Fibroblast of lung (primary cell): Measurements from ENCODE around the gene ACBD6. TPM values are rescaled to one million over a fixed set of nuclear protein-coding genes. Genes with fewer than 3 reads are reported as not detected.

Source experiments
- DNase-seq, 2 donors: peaks; one replicate each; pipeline versions ENCODE4 v3.0.0 to v3.0.0-alpha.2; 2010; ENCODE audit warnings: low read depth in 2 of 2
- H2AFZ ChIP-seq: 2 replicates; pipeline ENCODE4 v1.5.1; 2012; ENCODE audit warnings: low read length, control low read depth, inconsistent platforms
- H3K27ac ChIP-seq: 2 replicates; pipeline ENCODE4 v1.5.1; 2011; ENCODE audit warnings: low read length, control low read depth; ENCODE audit not compliant: insufficient read depth
- H3K27me3 ChIP-seq: 2 replicates; pipeline ENCODE4 v1.5.1; 2011; ENCODE audit warnings: mild to moderate bottlenecking, low read length; ENCODE audit not compliant: control insufficient read depth, insufficient read depth
- H3K36me3 ChIP-seq: 2 replicates; pipeline ENCODE4 v1.5.1; 2011; ENCODE audit warnings: low read length; ENCODE audit not compliant: control insufficient read depth, insufficient read depth
- H3K4me1 ChIP-seq: 2 replicates; pipeline ENCODE4 v1.5.1; 2011; ENCODE audit warnings: low read length; ENCODE audit not compliant: control insufficient read depth, insufficient read depth; ENCODE audit errors: extremely low read depth
- H3K4me2 ChIP-seq: 2 replicates; pipeline ENCODE4 v1.5.1; 2011; ENCODE audit warnings: low read length, control low read depth; ENCODE audit not compliant: insufficient read depth; ENCODE audit errors: extremely low read depth
- H3K4me3 ChIP-seq, 4 experiments: fragments of 200-600 bp in 1 of 4; sonication (generic) in 1 of 4; replicated peaks in 1 of 4; 2 replicates each; pipeline ENCODE4 v1.5.1; 2011 to 2016; ENCODE audit warnings: low read length in 4 of 4, low read depth in 3 of 4, mild to moderate bottlenecking in 3 of 4, control low read depth in 2 of 4, inconsistent platforms in 1 of 4, mixed read lengths in 1 of 4; ENCODE audit not compliant: insufficient read depth in 1 of 4; ENCODE audit errors: control extremely low read depth in 1 of 4
- H3K79me2 ChIP-seq: 2 replicates; pipeline ENCODE4 v1.5.1; 2012; ENCODE audit warnings: mild to moderate bottlenecking, low read length, inconsistent platforms; ENCODE audit not compliant: control insufficient read depth, insufficient read depth
- H3K9ac ChIP-seq: 2 replicates; pipeline ENCODE4 v1.5.1; 2011; ENCODE audit warnings: mild to moderate bottlenecking, low read length, control low read depth; ENCODE audit not compliant: insufficient read depth
- H3K9me3 ChIP-seq: 2 replicates; pipeline ENCODE4 v1.5.1; 2012; ENCODE audit warnings: low read depth, low read length; ENCODE audit not compliant: control insufficient read depth, insufficient read depth
- H4K20me1 ChIP-seq: 2 replicates; pipeline ENCODE4 v1.5.1; 2011; ENCODE audit warnings: low read length; ENCODE audit not compliant: control insufficient read depth, insufficient read depth; ENCODE audit errors: extremely low read depth
- EZH2 ChIP-seq: IDR thresholded peaks from 2 replicates; pipeline ENCODE4 v1.5.1; 2012; ENCODE audit warnings: low read length, control low read depth, mild to moderate bottlenecking; ENCODE audit errors: missing control alignments
- polyA plus RNA-seq, 2 donors: library from polyadenylated mRNA; depleted of rRNA in 1 of 2; stranded (reverse) in 1 of 2; unstranded in 1 of 2; fragments of >200 nt; gene quantifications; 2 replicates each; pipeline ENCODE4 v1.2.1, GENCODE V29; 2011 to 2012; ENCODE audit warnings: missing spikeins in 1 of 2
- total RNA-seq: library from RNA; depleted of rRNA; stranded (reverse); fragments of >200 nt; gene quantifications from 2 replicates; pipeline ENCODE4 v1.2.1, GENCODE V29; 2014
- TF ChIP-seq, protein P1 (sequence below), 2 donors: IDR thresholded peaks in 1 of 2; conservative IDR thresholded peaks in 1 of 2; 1 replicate in 1 of 2; 2 replicates in 1 of 2; pipeline ENCODE4 v1.5.1; 2011 to 2012; ENCODE audit warnings: low read length in 2 of 2, control low read depth in 1 of 2, inconsistent platforms in 1 of 2, low read depth in 1 of 2, mild to moderate bottlenecking in 1 of 2

The ACBD6 gene
- total and polyA plus RNA-seq, 2 donors (not counting 1 experiment from before 2014, with no cell fraction given), result 63.4 to 78.7 TPM

DNA sequence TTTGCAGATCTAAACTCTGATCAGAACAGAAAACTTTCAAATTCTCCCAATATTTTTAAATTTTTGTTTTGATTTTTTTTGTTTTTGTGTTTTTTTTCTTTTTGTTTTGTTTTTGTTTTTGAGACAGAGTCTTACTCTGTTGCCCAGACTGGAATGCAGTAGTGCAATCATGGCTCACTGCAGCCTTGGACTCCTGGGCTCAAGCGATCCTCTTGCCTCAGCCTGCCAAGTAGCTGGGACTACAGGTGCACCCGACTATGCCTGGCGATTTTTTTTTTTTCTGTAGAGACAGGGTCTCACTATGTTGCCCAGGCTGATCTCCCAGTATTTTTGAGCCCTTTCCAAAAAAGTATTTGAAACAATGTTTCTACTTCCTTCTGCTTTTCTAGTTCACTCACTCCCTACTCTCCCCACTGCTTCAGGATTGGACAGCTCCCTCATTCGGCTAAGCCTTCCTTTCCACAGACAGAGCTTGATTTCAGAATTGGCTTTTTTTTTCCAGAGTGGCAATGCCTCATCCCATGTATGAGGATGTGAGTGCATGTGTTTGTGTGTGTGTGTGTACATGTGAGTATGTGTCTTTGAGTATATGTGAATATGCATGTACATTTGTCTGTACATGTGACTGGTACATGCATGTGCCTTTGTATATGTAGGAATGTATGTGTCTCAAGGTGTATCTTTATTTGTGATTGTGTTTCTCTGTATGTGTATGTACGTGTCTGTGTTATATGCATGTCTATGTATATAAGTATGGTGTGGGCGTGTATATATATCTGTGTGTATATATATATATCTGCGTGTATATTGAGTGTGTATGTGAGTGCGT is 260.4 kb downstream of the ACBD6 start:
- Histone ChIP-seq H3K79me2 (no peaks in the 10 kb centered on the region), H3K27ac (no peak overlapping the region), H3K4me3 (no peak overlapping the region), H3K27me3 (peaks cover 36% of the 10 kb centered on the region), H3K4me1 (no peaks in the 10 kb centered on the region), H4K20me1 (no peaks in the 10 kb centered on the region), H3K4me2 (no peak overlapping the region), H3K9ac (no peak overlapping the region), H3K9me3 (no peaks in the 10 kb centered on the region), H3K36me3 (no peaks in the 10 kb centered on the region), H2AFZ (no peak overlapping the region)
- DNase-seq, result peak in 1 of 2 donors; percentile 20
- TF ChIP-seq EZH2, result no peak
- TF ChIP-seq, protein P1, sequence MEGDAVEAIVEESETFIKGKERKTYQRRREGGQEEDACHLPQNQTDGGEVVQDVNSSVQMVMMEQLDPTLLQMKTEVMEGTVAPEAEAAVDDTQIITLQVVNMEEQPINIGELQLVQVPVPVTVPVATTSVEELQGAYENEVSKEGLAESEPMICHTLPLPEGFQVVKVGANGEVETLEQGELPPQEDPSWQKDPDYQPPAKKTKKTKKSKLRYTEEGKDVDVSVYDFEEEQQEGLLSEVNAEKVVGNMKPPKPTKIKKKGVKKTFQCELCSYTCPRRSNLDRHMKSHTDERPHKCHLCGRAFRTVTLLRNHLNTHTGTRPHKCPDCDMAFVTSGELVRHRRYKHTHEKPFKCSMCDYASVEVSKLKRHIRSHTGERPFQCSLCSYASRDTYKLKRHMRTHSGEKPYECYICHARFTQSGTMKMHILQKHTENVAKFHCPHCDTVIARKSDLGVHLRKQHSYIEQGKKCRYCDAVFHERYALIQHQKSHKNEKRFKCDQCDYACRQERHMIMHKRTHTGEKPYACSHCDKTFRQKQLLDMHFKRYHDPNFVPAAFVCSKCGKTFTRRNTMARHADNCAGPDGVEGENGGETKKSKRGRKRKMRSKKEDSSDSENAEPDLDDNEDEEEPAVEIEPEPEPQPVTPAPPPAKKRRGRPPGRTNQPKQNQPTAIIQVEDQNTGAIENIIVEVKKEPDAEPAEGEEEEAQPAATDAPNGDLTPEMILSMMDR (conservative IDR thresholded peaks at IDR 0.05 in 1 of 2, IDR thresholded peaks at IDR 0.05 in 1 of 2; ENCODE audit: low read depth in 1 of 2, low read length in 2 of 2), result no peak

DNA sequence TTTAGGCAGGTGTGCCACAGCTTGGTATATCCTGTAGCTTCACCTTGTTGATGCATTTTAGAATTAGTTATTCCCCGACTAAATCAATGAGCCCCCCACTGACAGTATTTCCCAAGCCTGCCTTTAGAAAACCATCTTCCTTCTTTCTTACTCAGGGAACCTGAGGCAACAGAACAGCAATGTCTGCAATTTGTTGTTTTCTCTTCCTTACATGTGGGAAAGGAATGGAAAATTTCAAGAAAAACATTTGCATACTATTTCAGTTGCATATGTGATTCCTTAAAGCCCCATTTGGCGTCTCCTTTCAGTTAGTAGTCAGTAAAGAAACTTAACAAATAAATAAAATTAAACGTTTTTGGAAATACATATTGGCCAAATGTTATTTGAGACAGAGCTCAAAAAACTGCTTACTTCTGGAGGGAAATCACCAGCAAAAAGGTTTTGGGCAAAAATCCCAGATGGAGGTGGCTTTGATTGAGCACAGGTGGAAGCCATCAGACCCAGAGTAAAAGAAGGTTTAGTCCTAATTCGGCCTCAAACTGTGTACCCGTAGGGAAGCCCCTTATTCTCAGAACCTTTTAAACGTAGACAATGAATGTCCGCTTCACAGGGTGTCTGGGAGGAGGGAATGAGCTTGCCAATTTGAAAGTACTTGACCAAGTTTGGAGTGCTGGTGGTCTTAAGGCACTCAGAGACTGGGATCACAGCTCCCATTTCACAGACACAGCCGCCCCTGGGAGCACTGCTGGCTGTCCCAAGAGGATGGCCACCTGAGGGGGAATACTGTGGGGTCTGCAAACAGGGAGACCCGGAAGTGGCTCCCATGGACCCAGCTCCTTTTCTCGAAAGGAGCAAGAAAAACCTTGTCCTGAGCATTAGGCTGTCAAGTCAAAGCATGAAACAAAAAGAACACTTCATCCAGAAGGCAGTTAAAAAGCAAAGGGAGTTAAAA is 263.0 kb downstream of the ACBD6 start:
- Histone ChIP-seq H3K36me3 (no peaks in the 10 kb centered on the region), H3K4me2 (no peak overlapping the region), H3K79me2 (no peaks in the 10 kb centered on the region), H3K9me3 (no peaks in the 10 kb centered on the region), H3K4me3 (no peak overlapping the region), H2AFZ (no peak overlapping the region), H3K4me1 (no peaks in the 10 kb centered on the region), H4K20me1 (no peaks in the 10 kb centered on the region), H3K27ac (no peak overlapping the region), H3K9ac (no peak overlapping the region), H3K27me3 (peaks cover 61% of the 10 kb centered on the region)
- DNase-seq, result no peak
- peak; percentile 26 for TF ChIP-seq EZH2
- TF ChIP-seq, protein P1 (conservative IDR thresholded peaks at IDR 0.05 in 1 of 2, IDR thresholded peaks at IDR 0.05 in 1 of 2; ENCODE audit: low read depth in 1 of 2, low read length in 2 of 2), result no peak

DNA sequence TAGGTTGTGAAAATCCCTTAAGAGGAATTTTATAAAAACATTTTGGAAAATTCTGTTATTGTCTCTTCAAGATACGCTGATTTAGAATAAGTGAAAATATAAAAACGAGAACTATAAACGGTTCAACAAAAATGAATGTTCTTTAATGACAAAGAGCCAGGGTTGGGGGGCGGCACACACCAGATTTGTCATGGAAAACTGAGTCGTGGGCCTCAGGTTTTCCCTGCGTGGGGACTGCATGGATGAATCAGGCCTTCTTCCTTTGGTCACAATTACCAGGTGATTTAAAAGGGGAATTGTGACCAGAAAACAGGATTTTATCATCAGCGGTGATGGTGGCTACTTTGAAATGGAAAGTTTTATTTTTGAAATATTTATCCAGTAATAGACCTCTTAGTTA is 263.7 kb downstream of the ACBD6 start:
- H3K27ac ChIP-seq, result no peak overlapping the region
- no peak overlapping the region for H3K9ac ChIP-seq
- no peaks in the 10 kb centered on the region for H3K79me2 ChIP-seq
- H3K27me3 ChIP-seq, result peaks cover 66% of the 10 kb centered on the region
- no peak for DNase-seq
- no peak overlapping the region for H3K4me3 ChIP-seq
- TF ChIP-seq, protein P1 (conservative IDR thresholded peaks at IDR 0.05 in 1 of 2, IDR thresholded peaks at IDR 0.05 in 1 of 2; ENCODE audit: low read depth in 1 of 2, low read length in 2 of 2), result no peak
- peak; percentile 71 for TF ChIP-seq EZH2
- no peaks in the 10 kb centered on the region for H4K20me1 ChIP-seq
- H3K4me1 ChIP-seq, result no peaks in the 10 kb centered on the region
- H3K36me3 ChIP-seq, result no peaks in the 10 kb centered on the region
- no peak overlapping the region for H3K4me2 ChIP-seq
- no peaks in the 10 kb centered on the region for H3K9me3 ChIP-seq
- H2AFZ ChIP-seq, result no peak overlapping the region
